Cardiac muscle cell (in vitro differentiated cells and primary cell): ENCODE measurements around the gene LATS1. TPM values are rescaled to one million over a fixed set of nuclear protein-coding genes. Genes with fewer than 3 reads are reported as not detected.

Experiments
- DNase-seq, 2 donors: peaks; one replicate each; pipeline versions ENCODE4 v3.0.0 to v3.0.0-alpha.2; 2010 to 2017; ENCODE audit warnings: low read depth in 1 of 2, low spot score in 1 of 2
- H3K27ac ChIP-seq: fragments of 200-600 bp; sonication (generic); 2 replicates; pipeline ENCODE4 v1.5.1; 2016
- H3K27me3 ChIP-seq: fragments of 200-600 bp; sonication (generic); 2 replicates; pipeline ENCODE4 v1.6.0; 2016; ENCODE audit warnings: control low read depth
- H3K36me3 ChIP-seq: fragments of 200-600 bp; sonication (generic); 2 replicates; pipeline ENCODE4 v1.5.1; 2016; ENCODE audit warnings: control low read depth
- H3K4me1 ChIP-seq: fragments of 200-600 bp; sonication (generic); 2 replicates; pipeline ENCODE4 v1.8.1; 2017; ENCODE audit warnings: low read depth, mild to moderate bottlenecking, mixed run types
- H3K4me3 ChIP-seq: fragments of 200-600 bp; sonication (generic); 2 replicates; pipeline ENCODE4 v1.5.1; 2016; ENCODE audit warnings: mild to moderate bottlenecking
- H3K9me3 ChIP-seq: fragments of 200-600 bp; sonication (generic); 2 replicates; pipeline ENCODE4 v1.5.1; 2017; ENCODE audit warnings: low read depth, mild to moderate bottlenecking, control low read depth
- CTCF ChIP-seq: IDR thresholded peaks from 2 replicates; pipeline ENCODE4 v1.5.1; 2012; ENCODE audit warnings: low read depth, mild to moderate bottlenecking, low read length
- polyA plus RNA-seq: library from polyadenylated mRNA; unstranded; fragments of >200 nt; fragmentation: Nextera tagmentation; extraction: Ambion mirVana; gene quantifications from 2 replicates; pipeline ENCODE4 v1.2.1, GENCODE V29; 2016
- total RNA-seq: library from RNA; depleted of rRNA; stranded (reverse); fragments of >200 nt; gene quantifications from 2 replicates; pipeline ENCODE4 v1.2.3, GENCODE V29; 2016

LATS1 gene
- total and polyA plus RNA-seq, 2 experiments from 2014 or later, result 7.2 to 13.2 TPM

DNA sequence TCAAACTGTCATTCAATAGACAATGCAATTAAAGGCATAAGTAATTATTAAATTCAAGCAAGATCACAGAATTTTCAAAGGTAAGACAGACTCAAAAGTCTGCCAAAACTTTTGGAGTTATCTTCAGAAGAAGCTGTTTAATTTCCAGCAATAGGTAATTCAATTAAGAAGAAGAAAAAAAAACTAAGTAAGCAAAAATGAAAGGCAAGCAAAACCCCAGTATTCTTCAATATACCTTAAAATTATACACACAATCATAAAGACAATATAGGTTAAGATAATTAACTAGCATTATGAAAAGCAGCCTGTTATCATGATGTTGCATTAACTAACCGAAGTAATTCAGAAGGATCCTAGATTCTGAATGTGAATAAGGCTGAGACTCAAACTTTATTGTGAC, 3.5 kb downstream of the LATS1 start:
- no peak for TF ChIP-seq CTCF
- H3K27me3 ChIP-seq, result no peaks in the 10 kb centered on the region
- H3K4me3 ChIP-seq, result no peak overlapping the region
- H3K9me3 ChIP-seq, result no peaks in the 10 kb centered on the region
- H3K36me3 ChIP-seq, result no peaks in the 10 kb centered on the region
- peaks cover 12% of the 10 kb centered on the region for H3K4me1 ChIP-seq
- DNase-seq, result no peak
- H3K27ac ChIP-seq, result no peak overlapping the region

GRCh38 chr6:149711711-149712110, 6.2 kb downstream of the LATS1 start:
- Histone ChIP-seq H3K36me3 (no peaks in the 10 kb centered on the region), H3K4me1 (peaks cover 12% of the 10 kb centered on the region), H3K9me3 (no peaks in the 10 kb centered on the region), H3K4me3 (no peak overlapping the region), H3K27me3 (no peaks in the 10 kb centered on the region), H3K27ac (no peak overlapping the region)
- DNase-seq, result no peak
- TF ChIP-seq CTCF, result no peak

GRCh38 chr6:149701714-149702113, 16.2 kb downstream of the LATS1 start:
- TF ChIP-seq CTCF, result no peak
- H3K36me3 ChIP-seq, result no peaks in the 10 kb centered on the region
- DNase-seq, result no peak
- no peaks in the 10 kb centered on the region for H3K9me3 ChIP-seq
- H3K27ac ChIP-seq, result peak overlapping the region; percentile 1
- no peaks in the 10 kb centered on the region for H3K27me3 ChIP-seq
- no peak overlapping the region for H3K4me3 ChIP-seq
- H3K4me1 ChIP-seq, result no peaks in the 10 kb centered on the region

DNA sequence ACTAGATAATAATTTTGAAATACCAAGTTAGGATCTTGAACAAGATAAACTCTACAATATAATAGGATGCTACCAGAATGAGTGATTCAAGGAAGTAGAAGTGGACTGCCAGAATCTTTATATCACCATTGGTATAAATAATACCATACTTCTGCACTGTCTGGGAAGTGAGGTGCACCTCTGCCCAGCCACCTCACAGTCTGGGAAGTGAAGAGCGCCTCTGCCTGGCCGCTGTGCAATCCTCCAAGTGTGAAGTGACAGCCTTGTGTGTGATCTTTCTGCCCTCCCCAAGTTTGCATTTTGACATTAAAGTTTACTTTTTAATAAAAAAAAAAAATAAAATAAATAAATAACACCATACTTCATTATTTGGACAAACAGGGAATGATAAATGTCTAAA, 18.8 kb downstream of the LATS1 start:
- DNase-seq, result no peak
- Histone ChIP-seq H3K4me1 (no peaks in the 10 kb centered on the region), H3K9me3 (no peaks in the 10 kb centered on the region), H3K27ac (no peak overlapping the region), H3K27me3 (no peaks in the 10 kb centered on the region), H3K36me3 (peaks cover 3% of the 10 kb centered on the region), H3K4me3 (no peak overlapping the region)
- TF ChIP-seq CTCF, result no peak

DNA sequence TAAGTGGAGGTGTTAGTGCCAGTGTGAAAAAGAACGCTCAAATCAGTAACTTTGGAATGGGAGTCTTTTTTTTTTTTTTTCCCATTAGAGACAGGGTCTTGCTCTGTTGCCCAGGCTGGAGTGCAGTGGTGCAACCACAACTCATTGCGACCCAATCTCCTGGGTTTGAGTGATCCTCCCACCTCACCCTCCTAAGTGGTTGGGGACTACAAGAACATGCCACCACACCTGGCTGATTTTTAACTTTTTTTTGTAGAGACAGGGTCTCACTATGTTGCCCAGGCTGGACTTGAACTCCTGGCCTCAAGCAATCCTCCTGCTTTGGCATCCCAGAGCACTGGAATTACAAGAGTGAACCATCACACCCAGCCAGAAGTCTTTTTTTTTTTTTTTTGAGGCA, 19.7 kb downstream of the LATS1 start:
- Histone ChIP-seq H3K9me3 (no peaks in the 10 kb centered on the region), H3K27me3 (no peaks in the 10 kb centered on the region), H3K36me3 (peaks cover 3% of the 10 kb centered on the region), H3K27ac (no peak overlapping the region), H3K4me1 (no peaks in the 10 kb centered on the region), H3K4me3 (no peak overlapping the region)
- no peak for DNase-seq
- no peak for TF ChIP-seq CTCF

GRCh38 chr6:149696901-149697300, 21.0 kb downstream of the LATS1 start:
- no peak for TF ChIP-seq CTCF
- Histone ChIP-seq H3K27ac (no peak overlapping the region), H3K36me3 (peaks cover 3% of the 10 kb centered on the region), H3K9me3 (no peaks in the 10 kb centered on the region), H3K27me3 (no peaks in the 10 kb centered on the region), H3K4me3 (no peak overlapping the region), H3K4me1 (no peaks in the 10 kb centered on the region)
- peak in 1 of 2 donors; percentile 20 for DNase-seq
